SW480 (cell line): ENCODE measurements around the gene ITFG1.
"Not testable (repeated sequence)": the region's sequence is repeated elsewhere in the genome, so short reads cannot be mapped to it uniquely, and the experiment has no call there.

Experiments used
- DNase-seq: peaks from one replicate; pipeline ENCODE4 v3.0.0-alpha.2; 2016; ENCODE audit warnings: low spot score

Gene ITFG1

DNA sequence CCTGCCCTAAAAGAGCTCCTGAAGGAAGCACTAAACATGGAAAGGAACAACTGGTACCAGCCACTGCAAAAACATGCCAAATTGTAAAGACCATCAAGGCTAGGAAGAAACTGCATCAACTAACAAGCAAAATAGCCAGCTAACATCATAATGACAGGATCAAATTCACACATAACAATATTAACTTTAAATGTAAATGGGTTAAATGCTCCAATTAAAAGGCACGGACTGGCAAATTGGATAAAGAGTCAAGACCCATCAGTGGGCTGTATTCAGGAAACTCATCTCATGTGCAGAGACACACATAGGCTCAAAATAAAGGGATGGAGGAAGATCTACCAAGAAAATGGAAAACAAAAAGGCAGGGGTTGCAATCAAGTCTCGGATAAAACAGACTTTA lies 136.6 kb downstream of the ITFG1 start:
- not testable (repeated sequence) for DNase-seq

DNA sequence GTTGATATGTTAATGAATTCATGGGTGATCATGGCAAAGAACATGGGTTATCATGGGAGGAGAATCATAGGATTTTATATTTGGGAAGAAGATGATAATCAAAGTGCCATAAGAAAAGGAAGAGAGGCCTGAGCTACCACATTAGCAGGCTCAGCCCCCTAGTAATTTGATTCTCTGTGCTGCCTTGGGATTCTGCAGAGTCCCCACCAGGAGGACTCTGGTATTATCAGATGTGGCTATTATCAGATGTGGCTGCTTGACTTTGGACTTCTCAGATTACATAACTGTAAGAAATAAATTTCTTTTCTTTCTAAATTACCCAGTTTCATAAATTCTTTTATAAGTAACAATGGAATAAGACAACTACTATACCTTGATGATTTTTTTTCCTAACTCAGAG lies 137.6 kb downstream of the ITFG1 start:
- no peak for DNase-seq

DNA sequence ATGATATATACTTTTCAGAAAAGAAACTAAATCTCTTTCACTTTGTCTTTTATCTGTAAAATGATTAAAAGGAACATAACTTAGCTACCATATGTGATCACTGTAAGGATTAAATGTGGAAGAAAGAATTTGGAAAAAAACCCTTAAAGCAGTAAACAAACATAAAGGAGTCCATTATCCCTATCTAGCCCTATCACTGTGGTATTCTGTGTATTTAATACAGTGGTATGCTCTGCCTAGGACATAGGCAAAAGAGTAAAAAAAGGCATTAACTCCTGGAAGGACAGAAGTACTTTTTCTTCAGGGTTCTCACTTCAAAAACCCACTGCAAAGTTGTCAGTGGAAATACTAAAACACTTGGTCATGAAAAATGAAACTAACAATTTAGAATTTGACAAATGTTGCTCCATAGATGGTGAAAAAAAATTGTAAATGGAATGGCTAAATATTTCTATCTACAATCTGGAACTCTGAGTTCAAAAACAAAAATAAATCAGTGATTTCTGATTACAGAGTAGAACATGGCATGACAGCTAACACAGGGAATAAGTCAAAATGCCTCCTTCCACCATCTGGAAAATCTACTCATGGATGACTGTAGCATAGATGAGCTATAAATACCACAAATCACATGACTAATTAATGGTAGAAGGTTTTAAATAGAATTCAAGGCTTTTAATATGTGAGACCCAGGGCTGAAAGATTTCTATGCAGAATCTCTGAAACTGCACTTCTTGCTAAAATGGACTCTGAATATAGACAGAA lies 140.1 kb downstream of the ITFG1 start:
- DNase-seq, result no peak

DNA sequence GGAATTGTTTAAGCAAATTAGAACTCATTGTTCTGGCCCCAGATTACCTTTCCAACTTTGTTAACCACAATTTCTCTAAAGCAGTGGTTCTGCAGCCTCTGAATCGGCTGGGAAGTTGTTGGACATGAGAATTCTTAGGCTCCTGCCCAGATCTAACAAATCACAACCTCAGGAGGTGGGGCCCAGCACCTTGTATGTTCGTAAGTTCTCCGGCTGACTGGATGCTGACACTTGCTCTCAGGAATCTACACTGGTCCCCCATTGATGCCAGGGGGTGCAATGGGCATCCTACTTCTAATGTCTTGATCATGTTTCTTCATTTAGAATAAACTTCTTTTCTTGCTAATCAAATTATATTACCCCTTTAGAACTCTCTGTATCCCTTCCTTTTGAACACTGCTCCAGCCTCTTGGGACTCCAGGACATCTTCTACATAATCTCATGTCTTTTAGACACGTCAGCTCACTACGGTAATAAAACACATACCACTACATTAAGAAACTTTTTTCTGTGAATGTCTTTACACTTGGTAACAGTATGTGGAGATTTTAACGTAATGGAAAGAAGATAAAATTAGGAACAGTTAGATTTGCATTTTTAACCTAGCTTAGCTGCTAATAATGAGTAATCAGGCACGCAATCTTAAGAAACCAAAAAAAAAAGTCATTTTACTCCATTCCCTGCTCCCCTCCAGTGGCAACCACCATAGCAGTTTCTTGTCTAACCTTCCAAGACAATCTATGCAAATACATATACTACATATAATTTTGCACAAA lies 143.2 kb downstream of the ITFG1 start:
- DNase-seq, result no peak

DNA sequence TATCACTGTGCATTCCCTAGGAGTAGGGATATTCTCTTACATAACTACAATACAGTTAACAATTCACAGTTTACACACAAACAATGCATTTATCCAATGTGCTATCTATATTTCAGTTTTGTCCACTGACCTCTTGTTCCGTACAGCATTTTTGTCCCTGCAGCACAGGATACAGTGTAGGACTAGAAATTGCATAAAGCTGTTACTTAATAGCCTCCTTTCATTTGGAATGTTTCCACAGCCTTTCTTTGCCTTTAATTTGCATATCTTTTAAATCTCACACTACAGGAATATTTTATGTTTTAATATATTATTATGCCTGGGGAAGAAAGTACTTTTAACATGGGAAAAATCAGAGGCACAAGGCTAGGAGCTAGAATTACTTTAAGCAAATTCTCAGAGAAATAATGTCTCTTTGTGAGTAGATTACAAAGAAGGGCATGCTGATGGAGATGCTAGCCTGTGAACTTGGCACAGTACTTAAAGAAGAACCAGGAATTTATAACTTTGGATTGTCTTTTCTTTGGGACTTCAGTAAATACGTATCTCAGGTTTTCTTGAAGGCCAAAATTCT lies 144.3 kb downstream of the ITFG1 start:
- DNase-seq, result no peak

DNA sequence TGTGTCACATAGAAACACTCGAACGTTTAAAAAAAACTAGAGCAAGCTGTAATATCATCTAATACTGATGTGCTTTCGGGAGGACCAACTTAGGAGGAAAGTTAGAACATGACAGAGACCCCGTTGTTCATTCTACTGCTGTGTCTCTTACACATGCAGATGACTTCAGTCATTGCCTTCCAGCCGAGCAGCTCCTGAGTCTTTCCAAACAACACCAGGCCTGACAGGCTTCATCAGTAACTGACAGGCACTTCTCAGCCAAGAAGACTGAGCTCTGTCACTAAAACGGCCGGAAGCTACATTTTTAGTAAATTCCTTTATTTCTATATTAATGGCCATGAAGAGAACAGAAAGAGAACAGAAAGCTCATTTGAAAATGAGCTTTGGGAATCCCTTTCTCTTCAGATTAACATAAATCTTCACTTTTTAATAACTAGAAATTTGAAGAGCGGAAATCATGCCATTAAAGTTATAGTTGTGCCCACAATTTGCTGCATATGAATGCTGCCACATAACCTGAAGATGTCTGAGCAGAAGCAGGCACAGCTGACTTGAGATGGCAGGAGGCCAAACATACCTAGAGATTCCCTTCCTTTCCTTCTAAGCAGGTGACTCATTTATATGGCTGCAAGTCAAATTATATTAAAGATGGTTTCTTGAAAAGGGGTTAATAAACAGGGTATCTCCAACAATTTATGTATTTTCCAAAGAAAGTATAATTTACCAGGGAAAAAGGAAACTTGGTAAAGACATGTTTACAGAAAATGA lies 148.9 kb downstream of the ITFG1 start:
- no peak for DNase-seq

DNA sequence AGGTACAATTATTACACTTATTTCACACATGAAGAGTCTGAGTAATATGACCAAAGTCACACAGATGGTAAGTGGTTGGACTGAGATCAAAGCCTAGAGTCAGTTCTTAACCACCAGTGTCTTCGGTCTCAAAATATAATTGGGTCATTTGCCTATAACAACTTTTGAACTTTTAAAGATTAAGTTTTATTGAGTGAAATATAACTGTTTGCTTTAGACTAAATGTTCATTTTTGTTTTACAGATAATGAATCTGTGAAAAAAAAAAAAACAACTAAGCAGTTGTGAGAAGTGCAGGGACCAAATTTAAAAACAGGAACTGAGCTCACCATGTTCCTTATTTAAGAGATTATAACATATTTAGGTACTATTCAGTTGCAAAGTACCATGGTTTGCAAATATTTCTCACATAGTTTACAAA lies 150.1 kb downstream of the ITFG1 start:
- no peak for DNase-seq

DNA sequence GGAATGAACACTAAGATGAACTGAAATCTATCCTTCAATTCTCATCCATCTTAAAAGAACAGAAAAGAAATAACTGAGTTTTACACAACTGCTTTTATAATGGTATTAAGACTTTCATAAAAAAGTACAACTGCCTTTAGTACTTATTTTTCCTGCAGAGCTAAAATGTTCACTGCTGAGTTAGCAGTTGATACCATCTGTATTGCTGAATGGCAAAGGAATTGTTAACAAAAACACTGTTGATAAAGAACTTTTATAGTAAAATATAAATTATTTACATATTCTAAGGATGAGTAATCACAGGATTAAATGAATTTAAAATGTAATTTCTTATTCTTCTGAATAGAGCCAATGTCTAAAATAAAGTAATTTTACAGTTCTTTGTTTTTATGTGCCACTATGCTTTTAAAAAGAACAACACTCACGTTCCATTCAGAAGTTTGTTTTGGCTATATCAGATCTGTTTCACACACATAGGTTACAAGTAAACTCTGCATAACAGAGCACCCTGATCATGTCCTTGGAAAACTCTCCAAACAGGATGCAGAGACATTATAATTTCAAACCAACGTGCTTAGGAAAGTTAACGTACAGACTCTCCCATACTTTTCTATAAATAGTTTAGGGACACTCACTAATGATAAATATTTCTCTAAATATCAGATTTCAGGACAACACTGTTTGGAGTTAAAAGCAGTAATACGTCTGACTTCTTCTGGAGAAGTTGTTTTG lies 151.1 kb downstream of the ITFG1 start:
- no peak for DNase-seq

DNA sequence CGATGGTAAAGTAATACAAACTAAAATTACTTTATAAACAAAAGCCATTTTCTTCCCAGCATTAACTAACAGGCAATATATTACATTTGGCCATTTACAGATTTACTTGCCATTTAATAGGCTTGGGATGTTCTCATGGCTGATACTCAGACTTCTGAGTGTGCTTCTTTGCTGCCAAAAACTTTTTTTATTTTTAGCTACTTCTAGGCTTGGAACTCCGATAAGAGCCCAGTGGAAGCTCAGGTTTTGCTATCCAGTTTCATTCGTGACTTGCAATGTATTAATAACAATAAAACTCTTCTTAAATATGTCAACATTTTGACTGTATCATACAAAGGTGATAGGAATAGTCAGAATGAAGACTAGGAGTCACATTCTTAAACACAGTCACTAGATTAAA lies 152.3 kb downstream of the ITFG1 start:
- DNase-seq, result no peak

DNA sequence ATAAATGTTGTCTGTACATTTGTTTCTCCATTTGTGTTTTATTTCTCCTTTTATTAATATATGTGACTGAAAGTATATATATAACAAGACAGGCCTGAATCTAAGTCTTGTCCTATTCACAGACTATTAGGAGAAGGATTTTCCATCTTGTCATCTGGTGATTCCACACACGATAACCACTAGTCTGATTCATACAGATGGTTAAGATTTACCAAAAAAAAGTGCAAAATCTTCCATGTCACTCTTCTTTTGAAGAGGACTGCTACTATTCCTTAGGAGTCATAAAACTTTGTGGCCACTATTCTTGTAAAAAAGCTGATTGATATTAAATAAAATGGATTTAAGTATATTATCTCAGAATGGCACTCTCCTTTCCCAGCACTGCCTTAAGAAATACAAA lies 156.3 kb downstream of the ITFG1 start:
- no peak for DNase-seq

DNA sequence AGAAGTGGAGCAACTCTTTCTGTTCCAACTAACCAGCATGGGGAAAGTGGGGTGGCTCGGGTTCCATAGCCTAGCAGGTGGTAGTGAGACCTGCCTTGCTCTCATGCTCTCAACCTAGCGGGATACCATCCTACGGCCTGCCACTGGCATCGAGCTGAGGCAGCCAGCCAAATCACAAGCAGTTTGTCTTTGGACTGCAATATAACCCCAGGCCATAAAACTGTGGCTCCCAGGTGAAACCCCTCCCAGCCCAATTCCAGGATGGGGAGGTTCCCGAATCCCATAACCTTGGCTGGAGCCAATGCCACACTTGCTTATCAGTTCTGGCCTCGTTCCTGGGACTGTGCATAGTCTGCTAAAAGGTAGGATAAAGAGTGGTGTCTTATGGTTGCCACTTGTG lies 161.3 kb downstream of the ITFG1 start:
- DNase-seq, result no peak

DNA sequence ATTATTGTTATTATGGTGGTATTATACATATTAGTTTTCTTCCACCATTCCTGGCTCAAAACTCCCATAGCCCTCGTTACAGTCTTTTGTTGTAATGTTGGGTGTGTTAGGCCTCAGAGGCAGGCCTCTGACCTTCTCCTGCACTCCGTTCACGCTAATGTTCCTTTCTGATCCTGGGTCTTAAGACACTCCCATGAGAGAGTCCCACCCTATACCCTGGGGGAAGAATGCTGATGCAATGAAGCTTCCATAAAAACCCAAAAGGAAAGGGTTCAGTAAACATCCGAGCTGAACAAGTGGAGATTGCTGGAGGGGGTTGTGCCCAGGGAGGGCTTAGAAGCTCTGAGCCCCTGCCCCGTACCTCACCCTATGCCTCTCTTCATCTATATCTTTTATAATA lies 175.9 kb downstream of the ITFG1 start:
- DNase-seq, result no peak

DNA sequence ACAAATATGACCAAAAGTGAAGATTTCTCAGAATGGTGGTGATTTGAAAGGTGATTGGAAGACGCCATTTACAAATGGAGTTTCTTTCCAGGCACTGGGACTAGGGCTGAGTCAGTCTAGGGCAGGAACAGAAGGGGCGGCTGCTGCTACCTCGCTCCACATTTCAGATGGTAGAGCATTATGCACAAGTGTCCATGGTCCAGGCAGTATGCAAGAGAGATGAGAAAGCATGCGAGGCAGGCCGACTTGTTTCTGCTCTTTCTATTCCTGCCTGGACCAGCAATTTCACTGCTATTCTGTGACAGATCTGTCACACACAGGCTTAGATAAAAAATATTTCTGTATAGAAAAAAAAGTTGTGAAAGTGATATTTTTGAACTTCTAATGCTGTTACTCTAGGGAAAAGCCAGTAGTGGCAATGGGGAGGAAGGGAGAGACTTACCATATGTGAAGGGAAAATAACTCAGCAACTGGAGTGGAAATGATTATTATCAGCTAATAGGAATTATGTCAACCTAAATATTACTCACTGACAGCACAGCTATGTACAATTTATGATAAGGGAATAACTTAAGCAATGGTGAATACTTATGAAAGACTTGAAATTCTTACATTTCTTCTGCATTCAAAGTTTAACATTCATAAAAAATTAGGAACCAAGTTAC lies 182.4 kb downstream of the ITFG1 start:
- no peak for DNase-seq

DNA sequence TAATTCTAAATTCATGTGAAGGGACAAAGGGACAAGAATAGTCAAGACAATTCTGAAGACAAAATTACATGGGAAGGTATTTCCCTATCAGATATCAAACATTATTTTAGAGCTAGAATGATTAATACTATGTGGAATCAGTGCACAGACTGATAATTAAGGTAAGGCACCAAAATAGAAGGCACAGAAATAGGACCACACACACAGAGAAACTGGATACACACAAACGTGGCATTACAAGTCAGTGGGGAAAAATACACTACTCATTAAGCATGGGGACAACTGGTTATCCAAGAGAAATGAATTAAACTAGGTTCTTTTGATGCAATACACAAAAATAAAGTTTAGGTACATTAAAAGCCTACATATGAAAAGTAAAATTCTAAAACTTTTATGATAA lies 184.3 kb downstream of the ITFG1 start:
- DNase-seq, result no peak

DNA sequence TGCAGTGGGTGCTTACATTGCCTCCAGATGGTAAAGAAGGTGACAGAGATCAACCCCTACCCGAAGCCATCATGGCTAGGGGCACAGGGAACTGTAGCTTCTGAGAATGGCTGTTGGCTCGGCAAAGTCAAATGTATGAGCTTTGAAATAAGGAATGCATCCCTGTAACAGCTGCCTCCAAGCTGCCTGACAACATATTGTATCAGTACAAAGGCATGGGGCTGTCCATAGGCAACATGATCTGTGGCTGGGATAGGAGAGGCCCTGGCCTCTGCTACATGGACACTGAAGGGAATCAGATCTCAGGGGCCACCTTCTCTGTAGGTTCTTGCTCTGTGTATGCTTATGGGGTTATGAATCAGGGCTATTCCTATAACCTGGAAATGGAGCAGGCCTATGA lies 197.9 kb downstream of the ITFG1 start:
- no peak for DNase-seq

DNA sequence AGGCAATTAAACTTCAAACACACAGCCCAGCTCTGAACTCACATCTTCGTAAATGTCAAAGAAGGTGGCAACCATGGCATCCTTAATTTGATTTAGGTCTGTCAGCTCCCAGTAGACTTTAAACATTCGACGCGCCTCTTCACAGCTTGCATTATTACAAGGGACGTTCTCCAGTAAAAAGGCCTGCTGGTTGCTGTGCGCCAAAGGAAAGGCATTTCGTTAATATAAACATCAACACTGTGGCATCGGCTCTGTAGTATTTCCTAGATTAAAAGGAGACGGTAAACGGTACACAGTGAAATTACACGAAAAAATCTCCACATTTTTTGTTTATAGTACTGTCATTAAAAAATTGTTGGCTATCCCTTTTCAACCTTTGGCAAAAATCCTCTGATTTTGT lies 200.4 kb downstream of the ITFG1 start:
- no peak for DNase-seq

DNA sequence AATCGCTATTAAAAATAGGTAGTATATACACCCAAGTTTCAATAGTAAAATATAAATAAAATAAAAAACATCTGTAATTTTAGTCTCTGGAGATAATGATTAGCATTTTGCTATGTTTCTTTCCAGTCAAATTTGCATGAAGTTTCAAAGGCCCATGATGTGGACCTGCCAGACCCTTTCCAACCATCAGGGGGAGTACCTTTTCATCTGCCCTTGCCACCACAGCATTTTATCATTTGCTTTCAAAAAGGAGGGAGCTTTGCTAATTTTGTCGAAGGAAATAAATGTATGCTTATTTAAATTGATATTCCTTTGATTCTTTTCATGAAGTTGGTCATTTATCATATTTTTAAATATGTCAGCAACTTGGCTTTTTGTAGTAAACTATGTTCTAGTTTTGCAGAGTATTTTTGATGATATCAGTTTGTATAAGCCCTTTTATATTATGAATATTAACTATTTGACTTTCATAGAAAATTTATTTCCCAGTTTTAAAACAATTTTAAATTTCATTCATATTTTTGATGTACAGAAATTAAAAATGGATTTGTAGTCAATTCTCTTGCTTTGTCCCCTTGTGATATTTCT lies 201.9 kb downstream of the ITFG1 start:
- peak; percentile 5 for DNase-seq

DNA sequence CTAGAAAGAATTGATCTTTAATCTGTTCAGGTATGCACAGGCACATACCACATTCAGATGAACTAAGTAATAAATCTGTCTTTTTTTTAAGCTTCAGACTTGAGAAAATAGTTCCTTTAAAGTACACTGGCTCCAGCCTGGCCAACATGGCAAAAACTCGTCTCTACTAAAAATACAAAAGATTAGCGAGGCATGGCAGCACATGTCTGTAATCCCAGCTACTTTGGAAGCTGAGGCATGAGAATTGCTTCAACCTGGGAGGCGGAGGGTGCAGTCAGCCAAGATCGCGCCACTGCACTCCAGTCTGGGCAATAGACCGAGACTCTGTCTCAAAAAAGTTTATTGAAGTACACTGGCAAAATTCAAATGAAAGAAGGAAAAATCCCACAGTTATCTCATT lies 206.1 kb downstream of the ITFG1 start:
- no peak for DNase-seq

DNA sequence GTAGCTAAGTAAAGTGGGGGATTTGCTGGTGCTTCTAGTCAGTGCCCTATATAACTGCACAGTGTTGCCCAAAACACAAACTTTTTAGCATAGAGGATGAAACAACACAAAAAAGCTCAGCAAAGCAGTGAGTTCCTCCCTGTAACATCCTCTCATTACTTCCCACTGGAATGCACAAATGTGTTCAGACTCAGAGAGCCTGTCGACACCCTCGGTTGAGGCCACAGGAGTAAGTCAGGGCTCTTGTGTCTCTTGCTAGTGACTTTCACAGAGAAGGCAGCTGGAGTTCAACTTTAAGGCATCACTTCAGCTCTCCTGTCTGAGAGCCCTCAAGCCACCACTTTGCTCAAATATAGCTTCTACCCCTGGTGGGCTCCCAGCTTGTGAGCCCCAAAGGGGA lies 209.9 kb downstream of the ITFG1 start:
- DNase-seq, result no peak

DNA sequence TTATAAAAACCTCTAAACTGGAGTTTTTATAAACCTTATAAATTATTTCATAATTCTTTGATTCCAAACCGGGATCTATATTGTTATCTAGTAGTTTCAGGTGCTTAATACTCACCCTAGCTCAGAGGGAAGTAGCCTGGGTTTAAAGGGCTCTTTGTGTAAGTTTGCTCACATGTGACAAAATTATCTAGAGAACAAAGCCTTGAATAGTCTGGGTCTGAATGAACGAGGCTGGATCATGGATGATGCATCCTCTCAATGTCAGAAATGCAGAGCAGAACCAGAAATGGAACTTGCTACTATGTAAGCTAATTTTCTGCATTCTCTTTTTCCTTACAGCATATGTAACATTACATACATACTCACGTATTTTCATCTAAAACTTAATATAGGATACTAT lies 213.2 kb downstream of the ITFG1 start:
- DNase-seq, result no peak

DNA sequence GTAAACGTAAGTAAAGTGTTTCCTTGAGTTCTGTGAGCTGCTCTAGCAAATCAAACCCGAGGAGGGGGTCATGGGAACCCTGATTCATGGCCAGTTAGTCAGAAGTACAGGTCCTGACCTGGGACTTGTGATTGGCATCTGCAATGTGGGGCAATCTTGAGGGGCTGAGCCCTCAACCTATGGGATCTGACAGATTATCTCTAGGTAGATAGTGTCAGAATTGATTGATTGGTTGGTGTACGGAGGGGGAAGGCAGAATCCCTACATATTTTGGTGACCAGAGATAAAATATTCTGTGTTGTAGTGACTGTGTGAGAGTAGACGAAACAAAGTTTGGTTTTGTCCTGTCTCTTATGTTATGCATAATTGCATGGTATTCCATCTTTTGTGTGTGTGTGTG lies 216.7 kb downstream of the ITFG1 start:
- DNase-seq, result no peak
